Thyroid gland (tissue), 4 donors: ENCODE data around the gene RPLP1.

Source experiments
- CTCF ChIP-seq, 6 experiments: fragments of 200-600 bp in 3 of 6; fragments of 450-650 bp in 3 of 6; sonication (generic) in 3 of 6; IDR thresholded peaks; one replicate each; pipeline ENCODE4 v1.5.1; 2016 to 2019; ENCODE audit warnings: antibody characterized with exemption in 6 of 6, mild to moderate bottlenecking in 2 of 6, inconsistent platforms in 1 of 6, moderate library complexity in 1 of 6
- POLR2A ChIP-seq, 2 donors: fragments of 450-650 bp; IDR thresholded peaks; one replicate each; pipeline ENCODE4 v1.6.1; 2017; ENCODE audit warnings: antibody characterized with exemption in 2 of 2, mild to moderate bottlenecking in 2 of 2, moderate library complexity in 1 of 2

DNA sequence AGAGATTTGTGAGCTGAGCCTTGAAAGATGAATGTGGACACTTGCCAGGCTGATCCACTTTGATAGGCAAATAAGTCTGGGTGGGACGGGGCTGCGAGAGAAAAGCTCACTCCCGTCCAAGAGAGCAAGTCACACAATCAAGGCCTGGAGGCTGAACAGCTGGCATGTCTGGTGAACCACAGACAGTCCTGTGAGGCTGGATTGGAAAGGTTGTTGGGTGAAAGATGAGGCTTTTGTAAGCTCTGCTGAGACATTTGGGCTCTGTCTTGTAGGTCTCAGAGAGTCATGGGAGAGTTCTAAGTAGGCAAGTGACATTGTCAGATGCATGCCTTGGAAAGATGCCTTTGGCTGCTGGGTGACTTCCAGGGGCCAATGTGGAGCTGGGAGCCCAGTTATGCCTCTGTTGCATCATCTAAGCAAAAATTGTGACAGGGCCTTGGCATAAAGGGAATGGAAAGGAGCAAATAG is 38.5 kb downstream of the RPLP1 start:
- no peak for TF ChIP-seq CTCF (IDR thresholded peaks at IDR 0.05)
- TF ChIP-seq POLR2A (IDR thresholded peaks at IDR 0.05) = no peak
